NCI-H2107 treated with DMSO at 0.1 percent for 48 hours (cell line): ENCODE results near the gene KDM7A.

ENCODE experiments used
- DNase-seq: peaks from one replicate; lab custom pipeline; 2025; ENCODE audit not compliant: unreplicated experiment; lab: John Stamatoyannopoulos, UW

The KDM7A gene

GRCh38 chr7:140057143-140057535 lies 119.6 kb downstream of the KDM7A start:
- DNase-seq, result no peak

GRCh38 chr7:140056431-140057142 lies 120.2 kb downstream of the KDM7A start:
- DNase-seq, result no peak

GRCh38 chr7:140055833-140056232 lies 121.0 kb downstream of the KDM7A start:
- DNase-seq, result no peak

GRCh38 chr7:140054751-140055150 lies 122.0 kb downstream of the KDM7A start:
- no peak for DNase-seq

- no peak for DNase-seq
These were observed 122.8 kb downstream of the KDM7A start for GRCh38 chr7:140053812-140054539.

GRCh38 chr7:140051820-140052219 lies 125.0 kb downstream of the KDM7A start:
- DNase-seq, result no peak

- DNase-seq, result no peak
These were observed 126.7 kb downstream of the KDM7A start for GRCh38 chr7:140050100-140050499.

- no peak for DNase-seq
These were observed 127.3 kb downstream of the KDM7A start for GRCh38 chr7:140049339-140050024.

GRCh38 chr7:140048989-140049338 lies 127.8 kb downstream of the KDM7A start:
- DNase-seq, result no peak

- DNase-seq, result no peak
These were observed 128.6 kb downstream of the KDM7A start for GRCh38 chr7:140048138-140048537.

- DNase-seq, result no peak
These were observed 129.6 kb downstream of the KDM7A start for GRCh38 chr7:140047197-140047596.

- DNase-seq, result no peak
These were observed 131.1 kb downstream of the KDM7A start for GRCh38 chr7:140045697-140046096.

- no peak for DNase-seq
These were observed 132.5 kb downstream of the KDM7A start for GRCh38 chr7:140044251-140044650.

GRCh38 chr7:140042386-140042670 lies 134.5 kb downstream of the KDM7A start:
- DNase-seq, result no peak

- no peak for DNase-seq
These were observed 135.0 kb downstream of the KDM7A start for GRCh38 chr7:140041659-140042385.

GRCh38 chr7:140039896-140040295 lies 136.9 kb downstream of the KDM7A start:
- no peak for DNase-seq

GRCh38 chr7:140039066-140039465 lies 137.7 kb downstream of the KDM7A start:
- DNase-seq, result no peak

GRCh38 chr7:140036224-140036962 lies 140.4 kb downstream of the KDM7A start:
- peak; percentile 31 for DNase-seq

GRCh38 chr7:140035400-140036223 lies 141.2 kb downstream of the KDM7A start:
- no peak for DNase-seq
